ENCODE measurements around the gene TMEM174.

DNA sequence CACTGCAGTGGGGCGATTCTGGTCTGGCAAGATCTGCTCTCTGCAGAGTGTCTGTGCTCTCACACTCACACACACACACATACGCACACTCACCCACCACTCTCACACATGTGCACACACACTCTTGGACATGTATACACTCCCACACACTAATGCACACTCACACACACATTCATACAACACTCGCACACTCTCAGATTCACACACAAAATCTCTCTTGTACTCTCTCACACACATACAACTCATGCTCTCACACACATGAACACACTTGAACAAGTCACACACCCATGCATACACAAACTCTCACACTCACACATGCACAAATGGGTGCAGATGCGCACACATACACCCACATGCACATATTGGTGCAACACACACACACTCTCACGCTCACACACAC, 31.7 kb downstream of the TMEM174 start:
- TF ChIP-seq, protein P1, sequence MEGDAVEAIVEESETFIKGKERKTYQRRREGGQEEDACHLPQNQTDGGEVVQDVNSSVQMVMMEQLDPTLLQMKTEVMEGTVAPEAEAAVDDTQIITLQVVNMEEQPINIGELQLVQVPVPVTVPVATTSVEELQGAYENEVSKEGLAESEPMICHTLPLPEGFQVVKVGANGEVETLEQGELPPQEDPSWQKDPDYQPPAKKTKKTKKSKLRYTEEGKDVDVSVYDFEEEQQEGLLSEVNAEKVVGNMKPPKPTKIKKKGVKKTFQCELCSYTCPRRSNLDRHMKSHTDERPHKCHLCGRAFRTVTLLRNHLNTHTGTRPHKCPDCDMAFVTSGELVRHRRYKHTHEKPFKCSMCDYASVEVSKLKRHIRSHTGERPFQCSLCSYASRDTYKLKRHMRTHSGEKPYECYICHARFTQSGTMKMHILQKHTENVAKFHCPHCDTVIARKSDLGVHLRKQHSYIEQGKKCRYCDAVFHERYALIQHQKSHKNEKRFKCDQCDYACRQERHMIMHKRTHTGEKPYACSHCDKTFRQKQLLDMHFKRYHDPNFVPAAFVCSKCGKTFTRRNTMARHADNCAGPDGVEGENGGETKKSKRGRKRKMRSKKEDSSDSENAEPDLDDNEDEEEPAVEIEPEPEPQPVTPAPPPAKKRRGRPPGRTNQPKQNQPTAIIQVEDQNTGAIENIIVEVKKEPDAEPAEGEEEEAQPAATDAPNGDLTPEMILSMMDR (conservative IDR thresholded peaks at IDR 0.05 in 1 of 2, IDR thresholded peaks at IDR 0.05 in 1 of 2; ENCODE audit: low read depth in 1 of 2, low read length in 2 of 2), result no peak
- TF ChIP-seq EZH2 (IDR thresholded peaks at IDR 0.05; ENCODE audit: low read length, missing control alignments), result no peak
